ENCODE data around the gene C12orf42.

DNA sequence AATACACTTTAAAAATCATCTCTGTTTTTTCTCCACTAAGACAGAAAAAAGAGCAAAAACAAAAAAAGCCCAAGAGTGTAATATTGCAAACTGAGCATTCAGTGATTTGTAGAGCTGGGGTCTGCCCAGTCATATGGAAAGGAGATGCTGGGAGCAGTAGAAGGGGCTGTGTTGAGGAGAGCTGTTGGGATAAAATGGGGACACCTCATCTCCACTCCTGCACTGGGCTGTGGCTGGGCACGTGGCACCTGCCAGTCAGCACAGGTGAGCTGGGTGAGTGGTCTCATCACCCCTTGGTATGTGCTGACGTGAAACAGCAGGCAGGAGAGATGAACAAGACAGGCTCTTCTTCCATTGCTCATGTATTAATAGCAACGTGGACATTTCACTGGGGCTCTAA lies 217.4 kb downstream of the C12orf42 start:
- no peak for TF ChIP-seq ATF1 (CRISPR knock-in tag; IDR thresholded peaks at IDR 0.05)
- TF ChIP-seq, protein P1, sequence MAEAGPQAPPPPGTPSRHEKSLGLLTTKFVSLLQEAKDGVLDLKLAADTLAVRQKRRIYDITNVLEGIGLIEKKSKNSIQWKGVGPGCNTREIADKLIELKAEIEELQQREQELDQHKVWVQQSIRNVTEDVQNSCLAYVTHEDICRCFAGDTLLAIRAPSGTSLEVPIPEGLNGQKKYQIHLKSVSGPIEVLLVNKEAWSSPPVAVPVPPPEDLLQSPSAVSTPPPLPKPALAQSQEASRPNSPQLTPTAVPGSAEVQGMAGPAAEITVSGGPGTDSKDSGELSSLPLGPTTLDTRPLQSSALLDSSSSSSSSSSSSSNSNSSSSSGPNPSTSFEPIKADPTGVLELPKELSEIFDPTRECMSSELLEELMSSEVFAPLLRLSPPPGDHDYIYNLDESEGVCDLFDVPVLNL (CRISPR knock-in tag; IDR thresholded peaks at IDR 0.05; ENCODE audit: borderline replicate concordance, low read depth) = no peak
- TF ChIP-seq, protein P2, sequence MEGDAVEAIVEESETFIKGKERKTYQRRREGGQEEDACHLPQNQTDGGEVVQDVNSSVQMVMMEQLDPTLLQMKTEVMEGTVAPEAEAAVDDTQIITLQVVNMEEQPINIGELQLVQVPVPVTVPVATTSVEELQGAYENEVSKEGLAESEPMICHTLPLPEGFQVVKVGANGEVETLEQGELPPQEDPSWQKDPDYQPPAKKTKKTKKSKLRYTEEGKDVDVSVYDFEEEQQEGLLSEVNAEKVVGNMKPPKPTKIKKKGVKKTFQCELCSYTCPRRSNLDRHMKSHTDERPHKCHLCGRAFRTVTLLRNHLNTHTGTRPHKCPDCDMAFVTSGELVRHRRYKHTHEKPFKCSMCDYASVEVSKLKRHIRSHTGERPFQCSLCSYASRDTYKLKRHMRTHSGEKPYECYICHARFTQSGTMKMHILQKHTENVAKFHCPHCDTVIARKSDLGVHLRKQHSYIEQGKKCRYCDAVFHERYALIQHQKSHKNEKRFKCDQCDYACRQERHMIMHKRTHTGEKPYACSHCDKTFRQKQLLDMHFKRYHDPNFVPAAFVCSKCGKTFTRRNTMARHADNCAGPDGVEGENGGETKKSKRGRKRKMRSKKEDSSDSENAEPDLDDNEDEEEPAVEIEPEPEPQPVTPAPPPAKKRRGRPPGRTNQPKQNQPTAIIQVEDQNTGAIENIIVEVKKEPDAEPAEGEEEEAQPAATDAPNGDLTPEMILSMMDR (IDR thresholded peaks at IDR 0.05) = no peak
- TF ChIP-seq TEAD4 (CRISPR knock-in tag; IDR thresholded peaks at IDR 0.05) = no peak
- TF ChIP-seq, protein P3, sequence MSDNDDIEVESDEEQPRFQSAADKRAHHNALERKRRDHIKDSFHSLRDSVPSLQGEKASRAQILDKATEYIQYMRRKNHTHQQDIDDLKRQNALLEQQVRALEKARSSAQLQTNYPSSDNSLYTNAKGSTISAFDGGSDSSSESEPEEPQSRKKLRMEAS (CRISPR knock-in tag; IDR thresholded peaks at IDR 0.05) = no peak
- no peak for TF ChIP-seq ELF4 (CRISPR knock-in tag; IDR thresholded peaks at IDR 0.05; ENCODE audit: low read depth)
- no peak for TF ChIP-seq ZNF423 (CRISPR knock-in tag; IDR thresholded peaks at IDR 0.05)
- TF ChIP-seq ZNF121 (CRISPR knock-in tag; IDR thresholded peaks at IDR 0.05) = no peak
- no peak for TF ChIP-seq NFE2L1 (CRISPR knock-in tag; IDR thresholded peaks at IDR 0.05)
- TF ChIP-seq TCF7 (CRISPR knock-in tag; IDR thresholded peaks at IDR 0.05; ENCODE audit: low read depth) = no peak
- no peak for TF ChIP-seq SP1 (CRISPR knock-in tag; conservative IDR thresholded peaks at IDR 0.05)
